ENCODE results near the gene ITGB7. TPM values are rescaled to one million over a fixed set of nuclear protein-coding genes. Genes with fewer than 3 reads are reported as not detected.

The ITGB7 gene
- polyA plus RNA-seq, 3 donors: 24.1 to 33.1 (median 28.4) TPM

GRCh38 chr12:53145383-53146260 lies 61.4 kb downstream of the ITGB7 start:
- Mint-ChIP-seq H3K36me3 (no peaks in the 10 kb centered on the region), H3K9me3 (peaks cover 0 to 4% (median 0%) of the 10 kb centered on the region in 7 donors)
- H2AFZ ChIP-seq (ENCODE audit: insufficient read depth, low read depth, low read length, poor library complexity, severe bottlenecking): no peak overlapping the region

GRCh38 chr12:53143355-53143754 lies 63.7 kb downstream of the ITGB7 start:
- H3K9me3 ChIP-seq (replicated peaks in 1 of 2; ENCODE audit: control insufficient read depth in 1 of 2, insufficient read depth in 1 of 2, low read length in 2 of 2): peaks cover 13 to 20% of the 10 kb centered on the region in 2 donors
- no peak overlapping the region for H3K4me2 ChIP-seq (replicated peaks; ENCODE audit: extremely low read depth, low read length, poor library complexity, severe bottlenecking)
- Mint-ChIP-seq H3K36me3 (no peaks in the 10 kb centered on the region), H3K27me3 (ENCODE audit: low read depth in 3 of 3) (peaks cover 0 to 6% (median 3%) of the 10 kb centered on the region in 3 donors), H3K9me3 (peaks cover 10 to 25% (median 16%) of the 10 kb centered on the region in 7 donors), H3K4me3 (no peak overlapping the region), H3K27ac (no peak overlapping the region), H3K4me1 (no peaks in the 10 kb centered on the region)
- H3K4me3 ChIP-seq (replicated peaks in 1 of 3; ENCODE audit: low read depth in 2 of 3, low read length in 3 of 3): no peak overlapping the region
- intact Hi-C loops (cut with micrococcal nuclease): no loop called here
- H4K20me1 ChIP-seq (ENCODE audit: insufficient read depth, low read length): no peaks in the 10 kb centered on the region
- no peak overlapping the region for H2AFZ ChIP-seq (ENCODE audit: insufficient read depth, low read depth, low read length, poor library complexity, severe bottlenecking)
- no peak overlapping the region for H3K27ac ChIP-seq (ENCODE audit: low read depth in 1 of 2, low read length in 2 of 2)
- no peak for DNase-seq
- H3K79me2 ChIP-seq (ENCODE audit: insufficient read depth, low read length): no peaks in the 10 kb centered on the region
- H3K36me3 ChIP-seq (replicated peaks in 1 of 2; ENCODE audit: control insufficient read depth in 1 of 2, insufficient read depth in 2 of 2, low read length in 2 of 2): no peaks in the 10 kb centered on the region
- no peaks in the 10 kb centered on the region for H3K27me3 ChIP-seq (ENCODE audit: control insufficient read depth in 2 of 2, insufficient read depth in 2 of 2, low read length in 2 of 2)
- 100% methylated on average over 3 of the region's 4 CpGs for WGBS (ENCODE audit: insufficient coverage)
- no peak overlapping the region for H3K9ac ChIP-seq (ENCODE audit: insufficient read depth, low read length, poor library complexity, severe bottlenecking)
- TF ChIP-seq CTCF (IDR thresholded peaks at IDR 0.05): no peak
- H3K4me1 ChIP-seq (ENCODE audit: control insufficient read depth in 1 of 2, insufficient read depth in 2 of 2, low read length in 2 of 2): no peaks in the 10 kb centered on the region

More at GRCh38 chr12:53145383-53146260, 61.4 kb downstream of the ITGB7 start:
- intact Hi-C loops (cut with micrococcal nuclease): no loop called here
- peaks cover 0 to 6% (median 5%) of the 10 kb centered on the region in 3 donors for H3K27me3 Mint-ChIP-seq (ENCODE audit: low read depth in 3 of 3)
- Histone ChIP-seq H3K27ac (ENCODE audit: low read depth in 1 of 2, low read length in 2 of 2) (no peak overlapping the region), H3K36me3 (replicated peaks in 1 of 2; ENCODE audit: control insufficient read depth in 1 of 2, insufficient read depth in 2 of 2, low read length in 2 of 2) (no peaks in the 10 kb centered on the region), H3K4me1 (ENCODE audit: control insufficient read depth in 1 of 2, insufficient read depth in 2 of 2, low read length in 2 of 2) (no peaks in the 10 kb centered on the region), H3K9me3 (replicated peaks in 1 of 2; ENCODE audit: control insufficient read depth in 1 of 2, insufficient read depth in 1 of 2, low read length in 2 of 2) (no peaks in the 10 kb centered on the region), H4K20me1 (ENCODE audit: insufficient read depth, low read length) (no peaks in the 10 kb centered on the region), H3K9ac (ENCODE audit: insufficient read depth, low read length, poor library complexity, severe bottlenecking) (no peak overlapping the region), H3K27me3 (ENCODE audit: control insufficient read depth in 2 of 2, insufficient read depth in 2 of 2, low read length in 2 of 2) (no peaks in the 10 kb centered on the region), H3K4me2 (replicated peaks; ENCODE audit: extremely low read depth, low read length, poor library complexity, severe bottlenecking) (no peak overlapping the region), H3K79me2 (ENCODE audit: insufficient read depth, low read length) (no peaks in the 10 kb centered on the region), H3K4me3 (replicated peaks in 1 of 3; ENCODE audit: low read depth in 2 of 3, low read length in 3 of 3) (no peak overlapping the region)
- H3K4me3 Mint-ChIP-seq: no peak overlapping the region
- no peaks in the 10 kb centered on the region for H3K4me1 Mint-ChIP-seq
- no peak for DNase-seq
- H3K27ac Mint-ChIP-seq: no peak overlapping the region
- 86% methylated on average over 3 of the region's 5 CpGs for whole genome bisulfite sequencing (ENCODE audit: insufficient coverage)
- no peak for TF ChIP-seq CTCF (IDR thresholded peaks at IDR 0.05)

Small RNA genes within 50 kb of the gene (small RNA-seq; reads per million reads assigned to genes)
- not detected for gene HIGD1AP1 (ENCODE audit: insufficient read length, low read depth)

Other genes with a start within 250 kb of the ITGB7 start
- 100 to 1,000 TPM in 1 of 3 donors, 10 to 100 TPM in 2; 41.2 to 185 (median 58.6) TPM for gene EIF4B, start 200.8 kb downstream of the ITGB7 start, polyA plus RNA-seq
- gene TNS2, start 157.2 kb downstream of the ITGB7 start, polyA plus RNA-seq: under 1 TPM; 0.05 to 0.43 (median 0.36) TPM
- gene SPRYD3, start 127.9 kb downstream of the ITGB7 start, polyA plus RNA-seq: 10 to 100 TPM; 17.8 to 26.9 (median 21.8) TPM
- under 1 TPM in 1 of 3 donors, not detected in 2; 0.20 TPM for gene IGFBP6, start 109.6 kb downstream of the ITGB7 start, polyA plus RNA-seq
- not detected for gene SOAT2, start 103.8 kb downstream of the ITGB7 start, polyA plus RNA-seq
- 10 to 100 TPM in 1 of 3 donors, 1 to 10 TPM in 1, under 1 TPM in 1; 0.74 to 15.4 (median 1.3) TPM for gene ZNF740, start 26.5 kb downstream of the ITGB7 start, polyA plus RNA-seq
- gene CSAD, start 26.3 kb downstream of the ITGB7 start, polyA plus RNA-seq: 100 to 1,000 TPM in 1 of 3 donors, 1 to 10 TPM in 2; 1.3 to 145 (median 1.4) TPM
- gene RARG, start 25.0 kb upstream of the ITGB7 start, polyA plus RNA-seq: 10 to 100 TPM in 1 of 3 donors, 1 to 10 TPM in 2; 1.8 to 14.6 (median 2.3) TPM
- gene ESPL1, start 61.0 kb upstream of the ITGB7 start, polyA plus RNA-seq: under 1 TPM in 1 of 3 donors, not detected in 2; 0.79 TPM
- gene PFDN5, start 88.3 kb upstream of the ITGB7 start, polyA plus RNA-seq: 1,000 to 10,000 TPM; 1,474 to 2,196 (median 1,751) TPM
- gene MYG1, start 92.4 kb upstream of the ITGB7 start, polyA plus RNA-seq: 10 to 100 TPM; 49.3 to 64.3 (median 55.7) TPM
- 10 to 100 TPM; 25.6 to 62.6 (median 27.2) TPM for gene AAAS, start 114.4 kb upstream of the ITGB7 start, polyA plus RNA-seq
- gene SP7, start 129.1 kb upstream of the ITGB7 start, polyA plus RNA-seq: under 1 TPM in 1 of 3 donors, not detected in 2; 0.04 TPM
- gene SP1, start 172.9 kb upstream of the ITGB7 start, polyA plus RNA-seq: 10 to 100 TPM; 15.1 to 80.7 (median 22.7) TPM
- gene AMHR2, start 216.6 kb upstream of the ITGB7 start, polyA plus RNA-seq: not detected
- 100 to 1,000 TPM; 172 to 670 (median 591) TPM for gene PRR13, start 234.5 kb upstream of the ITGB7 start, polyA plus RNA-seq
- 100 to 1,000 TPM in 1 of 3 donors, 10 to 100 TPM in 2; 79.6 to 588 (median 81.9) TPM for gene PCBP2, start 244.9 kb upstream of the ITGB7 start, polyA plus RNA-seq

Measured in CD14-positive monocyte (primary cell).